Measurements from ENCODE around the gene AGTR1.

Gene AGTR1

GRCh38 chr3:148697306-148698189, at the start of gene AGTR1:
AGTR1 (plus strand) TSS chr3:148697903; CDS start chr3:148741036, 43,133 bp downstream.
- no peak for DNase-seq (ENCODE audit: insufficient read length, low spot score)
- no peak for FAIRE-seq

GRCh38 chr3:148648685-148649352, 48.9 kb upstream of the AGTR1 start:
- DNase-seq (ENCODE audit: insufficient read length, low spot score), result no peak
- FAIRE-seq, result no peak

DNA sequence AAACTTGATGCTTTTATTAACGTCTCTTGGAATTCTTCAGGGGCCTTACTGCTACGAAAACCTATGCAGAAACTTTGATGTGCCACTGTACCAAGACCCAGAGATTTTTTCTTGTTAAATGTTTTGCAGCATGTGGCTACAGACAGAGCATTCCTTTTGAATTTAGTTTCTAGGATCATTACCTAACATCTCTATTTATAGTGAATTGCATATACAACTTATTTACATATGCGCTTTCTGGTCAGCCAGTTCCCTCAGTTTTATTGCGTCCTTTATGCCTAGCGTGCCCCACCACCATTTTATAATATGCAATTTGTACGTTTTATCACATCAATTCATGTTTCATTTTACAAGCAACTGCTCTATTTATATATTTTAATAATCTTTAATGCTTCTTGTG, 46.2 kb upstream of the AGTR1 start:
- FAIRE-seq, result no peak
- no peak for DNase-seq (ENCODE audit: insufficient read length, low spot score)

GRCh38 chr3:148654433-148654832, 43.3 kb upstream of the AGTR1 start:
- no peak for FAIRE-seq

GRCh38 chr3:148657470-148657869, 40.2 kb upstream of the AGTR1 start:
- FAIRE-seq, result no peak
- DNase-seq (ENCODE audit: insufficient read length, low spot score), result no peak

More at GRCh38 chr3:148654433-148654832, 43.3 kb upstream of the AGTR1 start:
- no peak for DNase-seq (ENCODE audit: insufficient read length, low spot score)

GRCh38 chr3:148659512-148659911, 38.2 kb upstream of the AGTR1 start:
- FAIRE-seq (no peak), DNase-seq (ENCODE audit: insufficient read length, low spot score) (no peak)

- no peak for FAIRE-seq
- no peak for DNase-seq (ENCODE audit: insufficient read length, low spot score)
Observed at GRCh38 chr3:148680289-148680688, 17.4 kb upstream of the AGTR1 start.

DNA sequence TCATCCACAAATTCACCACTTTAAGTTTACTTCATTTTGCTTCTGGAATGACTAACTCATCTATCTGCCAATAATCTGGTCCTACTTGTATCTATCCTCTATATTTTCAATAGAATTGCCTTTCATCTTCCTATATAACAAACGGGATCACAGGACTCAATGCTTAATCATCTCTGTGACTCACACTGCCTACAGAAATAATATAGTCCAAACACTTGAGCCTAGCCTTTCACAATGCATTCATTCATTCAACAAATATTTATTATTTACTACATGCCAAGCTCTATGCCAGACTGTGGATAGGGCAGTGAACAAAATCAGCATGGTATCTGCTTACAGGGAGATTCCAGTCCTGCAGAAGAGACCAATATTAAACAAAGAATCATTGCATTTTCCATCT, 16.6 kb upstream of the AGTR1 start:
- FAIRE-seq (no peak), DNase-seq (ENCODE audit: insufficient read length, low spot score) (no peak)

DNA sequence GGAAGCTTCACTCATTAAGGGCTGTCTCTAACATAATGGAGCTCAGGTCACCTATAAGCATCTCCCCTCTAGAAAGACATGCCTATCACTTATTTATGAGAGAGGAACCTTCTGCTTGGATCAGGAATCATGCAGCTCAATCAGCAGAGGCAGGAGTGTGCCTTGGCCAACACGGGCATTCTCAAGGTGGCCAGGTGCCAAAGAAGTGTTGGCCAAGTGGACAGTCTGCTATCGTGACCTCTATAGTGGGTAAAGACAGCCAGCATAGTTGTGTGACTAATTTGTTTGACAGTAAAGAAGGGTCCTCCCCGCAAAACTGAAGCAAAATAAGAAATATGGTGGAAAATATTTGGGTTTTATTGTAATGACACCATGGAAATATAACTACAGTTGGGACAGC, 14.7 kb upstream of the AGTR1 start:
- no peak for DNase-seq (ENCODE audit: insufficient read length, low spot score)
- FAIRE-seq, result no peak

DNA sequence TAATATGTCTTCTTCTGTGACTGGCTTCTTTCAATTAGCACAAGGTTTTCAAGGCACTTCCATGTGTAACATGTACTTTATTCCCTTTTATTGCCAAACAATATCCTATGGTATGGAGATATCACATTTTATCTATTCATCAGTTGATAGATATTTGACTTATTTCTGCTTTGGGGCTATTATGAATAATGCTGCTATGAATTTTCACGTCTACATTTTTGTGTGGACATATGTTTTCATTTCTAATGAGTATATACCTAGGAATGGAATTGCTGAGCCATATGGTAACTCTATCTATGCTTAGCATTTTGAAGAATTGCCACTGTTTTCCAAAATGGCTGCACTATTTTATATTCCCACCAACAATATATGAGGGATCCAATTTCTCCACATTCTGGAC, 3.6 kb upstream of the AGTR1 start:
- FAIRE-seq, result no peak
- no peak for DNase-seq (ENCODE audit: insufficient read length, low spot score)

DNA sequence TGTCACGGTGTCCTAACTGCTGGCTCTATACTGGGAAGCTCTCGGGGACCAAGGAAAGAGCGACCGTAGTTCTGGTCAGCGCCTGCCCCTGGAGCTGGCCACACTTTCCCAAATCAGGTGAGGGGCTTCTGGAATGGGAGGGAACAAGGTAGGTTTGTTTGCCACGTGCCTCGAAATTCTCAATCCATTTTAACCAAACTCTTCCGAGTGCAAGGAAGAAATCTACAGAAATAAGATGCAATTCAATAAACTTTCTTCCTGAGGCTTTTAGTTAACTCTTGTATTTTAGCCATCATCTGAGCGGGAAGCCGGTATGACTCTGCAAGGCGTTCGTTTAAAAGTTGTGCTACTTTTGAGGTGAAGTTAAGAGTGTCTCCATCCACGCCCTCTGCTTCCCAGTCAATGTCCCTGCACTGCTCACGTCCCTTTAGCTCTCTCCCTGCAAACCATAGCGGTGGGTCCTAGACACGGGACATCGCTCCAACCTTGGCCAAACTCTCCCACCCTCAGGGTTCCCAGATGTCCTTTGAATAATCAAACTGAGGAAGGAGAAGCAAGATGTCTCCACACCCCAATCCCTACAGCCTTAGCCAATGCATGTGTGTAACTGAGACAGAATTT, 597 bp downstream of the AGTR1 start:
- FAIRE-seq (no peak), DNase-seq (ENCODE audit: insufficient read length, low spot score) (no peak)

DNA sequence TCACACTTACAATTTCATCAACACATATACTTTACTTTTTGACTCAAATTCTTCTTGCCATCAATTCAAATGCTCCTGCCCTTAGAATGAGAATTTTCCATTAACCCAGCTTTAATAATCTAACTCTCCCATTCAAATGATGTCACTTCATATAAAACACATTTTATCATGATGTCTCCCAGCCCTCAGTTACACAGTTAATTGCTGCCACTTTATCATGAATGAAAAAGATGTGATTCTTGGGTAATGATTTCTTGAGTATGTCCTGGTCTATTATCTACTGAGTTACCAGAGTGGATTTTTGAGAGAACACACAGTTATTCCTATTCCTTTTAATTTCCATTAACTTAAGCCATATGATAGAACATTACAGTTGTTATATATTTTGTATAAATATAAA, 7.6 kb downstream of the AGTR1 start:
- FAIRE-seq, result no peak
- DNase-seq (ENCODE audit: insufficient read length, low spot score), result no peak

DNA sequence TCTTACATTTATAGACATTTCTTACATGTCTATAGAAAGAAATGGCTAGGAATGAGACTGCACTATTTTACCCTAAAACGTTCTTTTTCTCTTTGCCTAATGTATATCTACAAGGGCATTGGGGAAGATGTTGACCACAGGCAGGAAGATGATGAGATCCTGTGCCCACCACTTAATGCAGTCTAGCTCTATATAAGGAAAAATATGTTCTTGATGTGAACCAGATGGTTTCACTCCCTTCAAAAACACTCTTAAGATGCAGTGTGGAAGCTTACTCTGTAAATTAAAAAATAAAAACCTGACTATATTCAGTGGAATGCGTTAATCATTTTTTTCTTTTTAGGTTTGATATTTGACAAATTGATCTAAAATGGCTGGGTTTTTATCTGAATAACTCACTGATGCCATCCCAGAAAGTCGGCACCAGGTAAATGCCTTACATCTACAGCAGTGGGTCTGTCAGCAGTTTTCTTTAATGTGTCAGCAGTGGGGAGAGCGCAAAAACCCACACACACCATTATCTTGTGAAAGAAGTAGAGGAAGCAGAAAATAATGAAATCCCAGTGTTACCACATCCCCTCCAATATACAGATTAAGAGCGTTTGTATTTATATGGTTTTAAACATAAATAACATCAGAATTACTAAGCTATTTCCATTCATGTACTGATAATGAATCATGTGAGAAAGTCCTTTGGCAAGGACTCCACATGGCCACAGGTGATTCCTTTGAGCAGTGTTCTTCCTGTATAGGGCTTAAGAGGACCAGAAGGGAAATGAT, 10.1 kb downstream of the AGTR1 start:
- DNase-seq (ENCODE audit: insufficient read length, low spot score), result no peak
- FAIRE-seq, result no peak

DNA sequence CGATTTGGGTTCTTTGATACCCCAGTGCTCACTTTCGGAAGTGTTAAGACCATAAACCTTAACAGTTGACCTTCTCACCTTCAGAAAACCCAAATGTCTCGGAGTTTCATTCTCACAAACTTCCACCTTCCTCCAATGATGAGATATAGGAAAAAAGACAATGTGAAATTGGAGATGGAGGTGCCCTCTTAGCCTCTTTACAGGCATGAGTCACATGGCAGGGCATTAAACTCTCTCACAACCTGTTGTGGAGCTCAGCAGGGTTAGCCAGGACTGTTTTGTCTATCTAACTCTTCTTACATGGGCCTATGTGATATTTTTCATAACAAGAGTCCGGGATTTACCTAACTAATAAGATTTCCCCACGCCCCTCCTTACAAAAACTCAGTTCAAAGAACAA, 10.7 kb downstream of the AGTR1 start:
- DNase-seq (ENCODE audit: insufficient read length, low spot score), result no peak
- FAIRE-seq, result no peak

- FAIRE-seq (no peak), DNase-seq (ENCODE audit: insufficient read length, low spot score) (no peak)
Observed at GRCh38 chr3:148709560-148710253, 12.0 kb downstream of the AGTR1 start.

- no peak for DNase-seq (ENCODE audit: insufficient read length, low spot score)
- no peak for FAIRE-seq
Observed at GRCh38 chr3:148710665-148711064, 13.0 kb downstream of the AGTR1 start.

- FAIRE-seq, result no peak
- no peak for DNase-seq (ENCODE audit: insufficient read length, low spot score)
Observed at GRCh38 chr3:148711981-148712666, 14.4 kb downstream of the AGTR1 start.

GRCh38 chr3:148714521-148714920, 16.8 kb downstream of the AGTR1 start:
- no peak for DNase-seq (ENCODE audit: insufficient read length, low spot score)
- no peak for FAIRE-seq

GRCh38 chr3:148716657-148717056, 19.0 kb downstream of the AGTR1 start:
- DNase-seq (ENCODE audit: insufficient read length, low spot score), result no peak
- FAIRE-seq, result no peak

Data from GM19239 (cell line).